OCI-LY7 (cell line): ENCODE data around the gene BACH2. TPM values are rescaled to one million over a fixed set of nuclear protein-coding genes. Genes with fewer than 3 reads are reported as not detected.

Experiments used
- BruUV-seq: library from RNA; stranded (reverse); fragments of 400-500 nt; replicated peaks from 2 replicates; lab custom pipeline; 2021; lab: Mats Ljungman, UMichigan
- CTCF ChIA-PET: fragments of 300-600 bp; sonication (Branson Sonifier 250); formaldehyde crosslinking; loops from one replicate; lab custom pipeline; 2022; ENCODE audit warnings: antibody characterized with exemption; ENCODE audit not compliant: unreplicated experiment; lab: Charles Lee
- POLR2A ChIA-PET: fragments of 300-600 bp; sonication (Branson Sonifier 250); formaldehyde crosslinking; loops from one replicate; lab custom pipeline; 2022; ENCODE audit warnings: antibody characterized with exemption; lab: Charles Lee
- DNase-seq: peaks from one replicate; pipeline ENCODE4 v3.0.0-alpha.2; 2015; ENCODE audit warnings: low spot score
- H2AFZ ChIP-seq: fragments of 200-600 bp; sonication (generic), shearing (Covaris generic); 2 replicates; pipeline ENCODE4 v1.6.1; 2014; ENCODE audit warnings: mild to moderate bottlenecking, antibody characterized with exemption, low read length, moderate library complexity
- H3K27ac ChIP-seq: fragments of 200-600 bp; sonication (generic); 2 replicates; pipeline ENCODE4 v1.5.1; 2014; ENCODE audit warnings: mixed run types, low read depth, mild to moderate bottlenecking, moderate library complexity, low read length, inconsistent platforms; ENCODE audit not compliant: poor library complexity, severe bottlenecking
- H3K36me3 ChIP-seq: fragments of 200-600 bp; sonication (generic); 2 replicates; pipeline ENCODE4 v1.6.1; 2014; ENCODE audit warnings: mild to moderate bottlenecking, antibody characterized with exemption, low read length, moderate library complexity, mixed read lengths; ENCODE audit not compliant: insufficient read depth
- H3K4me1 ChIP-seq: fragments of 200-600 bp; sonication (generic); 2 replicates; pipeline ENCODE4 v1.5.1; 2014; ENCODE audit warnings: mild to moderate bottlenecking, low read length; ENCODE audit not compliant: insufficient read depth, poor library complexity, severe bottlenecking
- H3K4me2 ChIP-seq: fragments of 200-600 bp; sonication (generic); 2 replicates; pipeline ENCODE4 v1.6.1; 2014; ENCODE audit warnings: mild to moderate bottlenecking, low read length
- H3K4me3 ChIP-seq: fragments of 200-600 bp; sonication (generic); 2 replicates; pipeline ENCODE4 v1.5.1; 2014; ENCODE audit warnings: mild to moderate bottlenecking, low read depth, low read length; ENCODE audit not compliant: poor library complexity, severe bottlenecking
- H3K79me2 ChIP-seq: fragments of 200-600 bp; sonication (generic); 2 replicates; pipeline ENCODE4 v1.6.1; 2016; ENCODE audit warnings: low read depth, mild to moderate bottlenecking, low read length, moderate library complexity, mixed read lengths; ENCODE audit not compliant: insufficient read depth
- H3K9me2 ChIP-seq: fragments of 200-600 bp; sonication (generic); 2 replicates; pipeline ENCODE4 v1.6.1; 2016; ENCODE audit warnings: mild to moderate bottlenecking, low read length, mixed read lengths; ENCODE audit not compliant: insufficient read depth
- H3K9me3 ChIP-seq: fragments of 200-600 bp; sonication (generic); 2 replicates; pipeline ENCODE4 v1.6.1; 2014; ENCODE audit warnings: mild to moderate bottlenecking, mixed run types, low read length, mixed read lengths
- H4K20me1 ChIP-seq: fragments of 200-600 bp; sonication (generic); 2 replicates; pipeline ENCODE4 v1.6.1; 2014; ENCODE audit warnings: mild to moderate bottlenecking, antibody characterized with exemption, low read length, moderate library complexity, mixed read lengths; ENCODE audit not compliant: insufficient read depth
- EZH2phosphoT487 ChIP-seq: fragments of 200-600 bp; sonication (generic); IDR thresholded peaks from 2 replicates; pipeline ENCODE4 v1.6.1; 2018; ENCODE audit warnings: low read depth, borderline replicate concordance, mild to moderate bottlenecking, mixed run types, antibody characterized with exemption, low read length, moderate library complexity, mixed read lengths
- intact Hi-C: fragments of 100-400 bp; cut with micrococcal nuclease; formaldehyde crosslinking; loops from one replicate; pipeline ENCODE4 v1.10.0; 2022; ENCODE audit not compliant: unreplicated experiment
- total RNA-seq, 2 experiments: library from RNA; depleted of rRNA in 1 of 2; stranded (reverse); fragments of >200 nt in 1 of 2; shearing (Covaris generic) in 1 of 2; gene quantifications; 2 replicates each; pipeline ENCODE4 v1.2.3, GENCODE V29; 2014 to 2022
- TF ChIP-seq, protein P1 (sequence below): fragments of 200-600 bp; sonication (generic); conservative IDR thresholded peaks from 2 replicates; pipeline ENCODE4 v1.5.1; 2014; ENCODE audit warnings: mild to moderate bottlenecking, antibody characterized with exemption, low read length, moderate library complexity, mixed read lengths

The BACH2 gene
- total RNA-seq, 2 experiments from 2014 or later: 92.0 to 163 TPM

DNA sequence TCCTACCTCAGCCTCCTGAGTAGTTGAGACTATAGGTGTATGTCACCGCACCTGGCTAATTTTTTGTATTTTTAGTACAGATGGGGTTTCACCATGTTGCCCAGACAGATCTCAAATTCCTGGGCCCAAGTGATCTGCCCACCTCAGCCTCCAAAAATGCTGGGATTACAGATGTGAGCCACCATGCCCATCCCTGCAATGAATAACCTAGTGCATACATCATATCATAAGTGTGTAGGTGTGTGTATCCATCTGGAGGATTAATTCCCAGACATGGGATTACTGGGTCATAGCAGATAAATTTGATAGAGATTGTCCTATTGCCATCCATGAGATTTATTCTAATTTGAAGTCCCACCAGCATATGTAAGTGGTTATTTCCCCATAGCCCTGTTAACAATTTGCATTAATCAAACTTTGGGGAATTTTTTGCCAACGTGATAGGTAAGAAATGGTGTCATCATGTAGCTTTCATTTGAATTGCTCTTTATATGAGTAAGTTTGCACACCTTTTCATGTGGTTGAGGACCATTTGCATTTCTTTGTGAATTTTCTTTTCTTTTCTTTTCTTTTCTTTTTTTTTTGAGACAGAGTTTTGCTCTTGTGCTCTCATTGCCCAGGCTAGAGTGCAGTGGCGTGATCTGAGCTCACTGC, 29.9 kb upstream of the BACH2 start:
- intact Hi-C loops: no loop called here
- Histone ChIP-seq H3K4me3 (no peak overlapping the region), H3K27ac (no peak overlapping the region), H4K20me1 (no peaks in the 10 kb centered on the region), H2AFZ (no peak overlapping the region), H3K36me3 (no peaks in the 10 kb centered on the region), H3K4me2 (no peak overlapping the region), H3K9me2 (no peaks in the 10 kb centered on the region), H3K9me3 (no peaks in the 10 kb centered on the region), H3K79me2 (no peaks in the 10 kb centered on the region), H3K4me1 (peaks cover 16% of the 10 kb centered on the region)
- no peak for DNase-seq
- ChIA-PET CTCF (interaction anchor here (1.1 kb wide), 1 partner anchor 11 kb away, joined by 4 read pairs; no protein-coding TSS in a partner anchor), POLR2A (interaction anchor here (1.2 to 1.9 kb wide), 4 partner anchors 8 to 43 kb away, joined by 4 to 9 read pairs (median 6); no protein-coding TSS in a partner anchor)
- no TSS peak for BruUV-seq
- TF ChIP-seq EZH2phosphoT487: no peak
- TF ChIP-seq, protein P1, sequence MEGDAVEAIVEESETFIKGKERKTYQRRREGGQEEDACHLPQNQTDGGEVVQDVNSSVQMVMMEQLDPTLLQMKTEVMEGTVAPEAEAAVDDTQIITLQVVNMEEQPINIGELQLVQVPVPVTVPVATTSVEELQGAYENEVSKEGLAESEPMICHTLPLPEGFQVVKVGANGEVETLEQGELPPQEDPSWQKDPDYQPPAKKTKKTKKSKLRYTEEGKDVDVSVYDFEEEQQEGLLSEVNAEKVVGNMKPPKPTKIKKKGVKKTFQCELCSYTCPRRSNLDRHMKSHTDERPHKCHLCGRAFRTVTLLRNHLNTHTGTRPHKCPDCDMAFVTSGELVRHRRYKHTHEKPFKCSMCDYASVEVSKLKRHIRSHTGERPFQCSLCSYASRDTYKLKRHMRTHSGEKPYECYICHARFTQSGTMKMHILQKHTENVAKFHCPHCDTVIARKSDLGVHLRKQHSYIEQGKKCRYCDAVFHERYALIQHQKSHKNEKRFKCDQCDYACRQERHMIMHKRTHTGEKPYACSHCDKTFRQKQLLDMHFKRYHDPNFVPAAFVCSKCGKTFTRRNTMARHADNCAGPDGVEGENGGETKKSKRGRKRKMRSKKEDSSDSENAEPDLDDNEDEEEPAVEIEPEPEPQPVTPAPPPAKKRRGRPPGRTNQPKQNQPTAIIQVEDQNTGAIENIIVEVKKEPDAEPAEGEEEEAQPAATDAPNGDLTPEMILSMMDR: no peak

DNA sequence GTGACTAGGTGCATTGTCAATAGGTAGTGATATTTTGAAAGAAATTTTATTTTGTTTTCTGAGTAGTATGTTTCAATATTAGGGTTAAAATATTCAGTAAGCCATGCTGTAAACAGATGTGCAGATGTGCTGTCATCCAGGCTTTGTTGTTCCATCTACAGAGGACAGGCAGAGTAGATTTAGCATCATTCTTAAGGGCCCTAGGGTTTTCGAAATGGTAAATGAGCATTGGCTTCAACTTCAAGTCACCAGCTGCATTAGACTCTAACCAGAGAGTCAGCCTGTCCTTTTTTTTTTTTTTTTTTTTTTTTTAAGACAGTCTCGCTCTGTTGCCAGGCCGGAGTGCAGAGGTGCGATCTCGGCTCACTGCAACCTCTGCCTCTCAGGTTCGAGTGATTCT, 27.1 kb upstream of the BACH2 start:
- POLR2A ChIA-PET: interaction anchor here (1.0 to 1.4 kb wide), 2 partner anchors 8 to 63 kb away, joined by 3 to 5 read pairs; no protein-coding TSS in a partner anchor
- H3K36me3 ChIP-seq: no peaks in the 10 kb centered on the region
- H3K4me3 ChIP-seq: no peak overlapping the region
- no TSS peak for BruUV-seq
- H3K9me3 ChIP-seq: no peaks in the 10 kb centered on the region
- H3K27ac ChIP-seq: no peak overlapping the region
- intact Hi-C loops: no loop called here
- peaks cover 31% of the 10 kb centered on the region for H3K4me1 ChIP-seq
- no peaks in the 10 kb centered on the region for H4K20me1 ChIP-seq
- TF ChIP-seq, protein P1: no peak
- no peak for TF ChIP-seq EZH2phosphoT487
- H3K4me2 ChIP-seq: no peak overlapping the region
- H2AFZ ChIP-seq: no peak overlapping the region
- H3K79me2 ChIP-seq: no peaks in the 10 kb centered on the region
- CTCF ChIA-PET: no interaction called here
- DNase-seq: no peak
- no peaks in the 10 kb centered on the region for H3K9me2 ChIP-seq

DNA sequence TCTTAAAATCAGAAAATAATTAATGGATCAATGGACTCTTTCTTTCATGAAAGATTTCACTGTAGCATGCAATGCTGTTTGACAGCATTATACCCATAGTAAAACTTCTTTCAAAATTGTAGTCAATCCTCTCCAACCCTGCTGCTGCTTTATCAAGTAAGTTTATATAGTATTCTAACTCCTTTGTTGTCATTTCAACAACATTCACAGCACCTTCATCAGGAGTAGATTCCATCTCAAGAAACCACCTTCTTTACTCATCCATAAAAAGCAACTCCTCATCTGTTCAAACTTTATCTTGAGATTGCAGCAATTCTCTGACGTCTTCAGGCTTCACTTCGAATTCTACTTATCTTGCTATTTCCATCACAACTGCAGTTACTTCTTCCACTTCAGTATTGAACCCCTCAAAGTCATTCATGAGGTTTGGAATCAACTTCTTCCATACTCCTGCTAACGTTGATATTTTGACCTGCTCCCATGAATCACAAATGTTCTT, 26.4 kb upstream of the BACH2 start:
- POLR2A ChIA-PET: interaction anchor here (1.4 kb wide), 1 partner anchor 8 kb away, joined by 5 read pairs; no protein-coding TSS in a partner anchor
- intact Hi-C loops: no loop called here
- no peaks in the 10 kb centered on the region for H4K20me1 ChIP-seq
- CTCF ChIA-PET: no interaction called here
- no peak overlapping the region for H2AFZ ChIP-seq
- H3K9me2 ChIP-seq: no peaks in the 10 kb centered on the region
- no peak overlapping the region for H3K4me2 ChIP-seq
- no TSS peak for BruUV-seq
- DNase-seq: no peak
- no peaks in the 10 kb centered on the region for H3K79me2 ChIP-seq
- no peaks in the 10 kb centered on the region for H3K36me3 ChIP-seq
- TF ChIP-seq, protein P1: no peak
- TF ChIP-seq EZH2phosphoT487: no peak
- H3K27ac ChIP-seq: no peak overlapping the region
- no peak overlapping the region for H3K4me3 ChIP-seq
- H3K9me3 ChIP-seq: no peaks in the 10 kb centered on the region
- peaks cover 37% of the 10 kb centered on the region for H3K4me1 ChIP-seq
